GM12892 (cell line): ENCODE data around the gene CLCN4.

Experiments
- POLR2A ChIP-seq: IDR thresholded peaks from 2 replicates; pipeline ENCODE4 v1.6.1; 2011; ENCODE audit warnings: low read depth, low read length, control low read depth
- POLR2AphosphoS5 ChIP-seq: IDR thresholded peaks from 2 replicates; pipeline ENCODE4 v1.6.1; 2011; ENCODE audit warnings: low read depth, low read length, control low read depth
- TAF1 ChIP-seq: IDR thresholded peaks from 2 replicates; pipeline ENCODE4 v1.6.1; 2011; ENCODE audit warnings: low read depth, mild to moderate bottlenecking, control low read depth, low read length, borderline replicate concordance

DNA sequence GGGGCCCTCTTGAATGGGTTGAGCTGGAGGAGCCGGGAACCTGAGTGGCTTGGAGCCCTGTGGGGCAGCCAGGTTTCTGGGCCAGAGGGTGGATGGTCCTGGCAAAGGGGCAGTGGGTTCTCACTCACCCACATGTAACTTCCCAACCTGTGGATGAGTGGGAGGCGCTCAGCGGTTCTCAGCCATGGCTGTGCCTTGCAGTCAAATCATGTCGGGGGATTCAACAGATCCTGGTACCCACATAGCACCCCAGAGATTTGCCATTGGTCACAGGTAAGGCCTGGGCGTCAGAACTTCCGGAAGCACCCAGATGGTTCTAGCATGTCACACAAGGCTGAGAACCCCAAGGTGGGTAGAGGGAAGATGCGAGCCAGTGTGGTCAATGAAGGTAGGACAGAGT is 21.9 kb upstream of the CLCN4 start:
- no peak for TF ChIP-seq POLR2AphosphoS5
- no peak for TF ChIP-seq POLR2A
- TF ChIP-seq TAF1: no peak
